Endometrium (tissue), 2 donors: ENCODE measurements around the gene G3BP1.
"Not testable (repeated sequence)": the region's sequence is repeated elsewhere in the genome, so short reads cannot be mapped to it uniquely, and the experiment has no call there.

Experiments used
- FAIRE-seq: peaks from 2 replicates; lab custom pipeline; 2012; peaks lifted over from hg19 to GRCh38; lab: Jason Lieb, UNC
- donor health status: control.
- donor health status: control.

Gene G3BP1

GRCh38 chr5:151757233-151758140 is 14.3 kb upstream of the G3BP1 start:
- FAIRE-seq: no peak

DNA sequence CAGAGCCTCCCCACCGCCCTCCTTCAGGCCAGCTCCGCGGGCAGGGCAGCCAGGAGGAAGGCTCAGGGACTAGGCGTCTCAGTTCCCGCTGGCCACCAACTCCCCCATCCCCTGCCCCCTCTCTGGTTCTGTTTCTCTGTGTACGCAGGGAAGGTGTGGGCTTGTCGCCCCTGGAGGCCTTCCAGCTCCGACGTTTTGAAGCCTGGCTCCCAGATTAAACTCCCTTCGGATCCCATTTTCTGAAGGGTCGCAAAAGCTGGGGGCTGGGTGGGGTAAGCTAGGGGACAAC is 13.7 kb upstream of the G3BP1 start:
- no peak for FAIRE-seq

- no peak for FAIRE-seq
These were observed 13.1 kb upstream of the G3BP1 start, which contains the start of gene ATOX1 for GRCh38 chr5:151758430-151759241. Gene ATOX1 (minus strand): TSS chr5:151758631. CDS start chr5:151758551, 80 bp downstream.

DNA sequence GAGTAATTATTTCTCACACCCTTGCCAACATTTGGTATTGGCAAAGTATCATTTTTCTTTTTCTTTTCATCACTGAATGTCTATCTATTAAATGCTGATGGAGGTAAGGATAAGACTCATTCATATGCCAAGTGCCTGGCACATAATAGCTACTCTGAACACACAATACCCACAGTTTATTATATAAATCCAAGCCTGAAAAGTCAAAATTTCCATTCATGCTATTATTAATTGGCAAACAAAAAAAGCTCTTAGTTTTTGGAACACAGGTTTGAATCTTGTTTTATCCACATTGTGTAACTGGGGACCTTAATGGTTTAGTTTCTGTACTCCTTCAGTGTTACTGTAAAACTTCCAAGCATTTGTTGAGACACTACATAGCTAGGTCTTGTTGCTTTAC is 7.0 kb upstream of the G3BP1 start:
- FAIRE-seq: no peak

- FAIRE-seq: no peak
These were observed 4.8 kb upstream of the G3BP1 start for GRCh38 chr5:151766975-151767374.

- no peak for FAIRE-seq
These were observed 1.1 kb upstream of the G3BP1 start for GRCh38 chr5:151770383-151771258.

- FAIRE-seq: no peak
These were observed 483 bp downstream of the G3BP1 start for GRCh38 chr5:151772029-151772845.

GRCh38 chr5:151772846-151773561 is 1.2 kb downstream of the G3BP1 start:
- no peak for FAIRE-seq

DNA sequence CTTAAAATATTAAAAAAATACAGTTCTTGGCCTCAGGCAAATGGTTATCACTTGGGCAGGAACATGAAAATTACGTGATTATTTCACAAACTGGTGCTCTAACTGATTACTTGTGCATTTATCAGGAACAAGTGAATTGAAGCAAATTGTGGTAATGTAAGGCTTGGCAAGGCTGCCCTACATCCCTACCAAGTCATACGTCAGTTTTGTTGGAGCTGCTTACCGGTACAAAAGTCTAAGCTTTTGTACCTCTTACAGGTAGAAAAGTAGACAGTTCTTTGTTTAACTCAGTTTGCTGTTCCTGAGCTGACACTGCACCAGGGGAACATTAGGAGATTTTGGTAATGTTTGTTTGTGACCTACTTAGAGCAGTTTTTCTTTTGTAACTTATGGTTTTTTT is 2.2 kb downstream of the G3BP1 start:
- FAIRE-seq: no peak

DNA sequence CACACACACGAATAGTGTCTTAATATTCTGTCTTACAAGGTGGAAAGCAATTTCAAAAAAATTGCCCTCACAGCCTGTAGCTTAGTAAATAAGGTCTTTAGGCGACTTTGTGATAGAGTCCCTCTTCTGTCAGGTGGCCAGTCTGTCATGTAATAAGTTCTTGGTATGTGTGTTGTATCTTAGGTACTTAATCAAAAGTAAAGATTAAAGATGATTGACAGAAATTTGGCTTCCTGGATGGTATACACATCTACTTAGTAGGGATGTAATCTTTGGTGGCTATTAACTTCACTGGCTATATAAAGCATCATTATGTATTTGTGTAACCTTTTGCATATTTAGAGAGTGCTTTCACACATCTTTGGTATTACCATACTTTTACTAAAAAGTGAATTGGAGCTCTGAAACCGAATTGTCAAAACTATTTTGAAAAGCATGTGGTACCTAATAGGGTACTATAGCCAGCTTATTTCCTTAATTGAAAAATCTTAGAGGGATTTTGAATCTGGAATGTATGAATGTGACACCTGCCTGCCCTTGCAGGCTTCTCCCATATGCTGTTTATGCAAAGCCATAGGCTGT is 3.4 kb downstream of the G3BP1 start:
- FAIRE-seq: no peak

DNA sequence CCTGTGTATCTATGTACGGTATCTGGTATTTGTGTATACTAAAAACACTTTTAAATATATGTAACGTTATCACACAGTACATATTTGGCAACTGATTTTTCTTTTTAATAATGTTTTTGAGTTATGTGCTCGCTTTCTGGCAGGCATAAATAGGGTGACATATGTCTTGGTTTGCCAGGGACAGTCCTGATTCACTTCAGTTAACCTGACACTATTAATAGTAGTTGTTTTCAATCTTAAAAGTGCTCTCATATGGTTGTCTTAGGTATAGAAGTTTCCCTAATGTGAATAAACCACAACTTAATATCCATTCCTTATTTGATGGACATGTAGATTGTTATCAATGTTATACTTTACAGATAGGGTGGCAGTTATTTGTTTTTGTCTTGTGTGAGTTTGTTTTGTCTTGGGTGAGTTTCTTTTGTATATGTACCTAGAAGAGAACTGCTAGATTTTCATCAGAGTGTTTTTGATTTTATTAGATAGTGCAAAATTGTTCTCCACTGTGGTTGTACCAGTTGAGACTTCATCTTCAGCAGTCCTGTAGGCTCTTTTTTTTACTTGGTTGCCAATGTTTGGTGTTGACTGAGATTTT is 7.9 kb downstream of the G3BP1 start:
- FAIRE-seq: no peak

DNA sequence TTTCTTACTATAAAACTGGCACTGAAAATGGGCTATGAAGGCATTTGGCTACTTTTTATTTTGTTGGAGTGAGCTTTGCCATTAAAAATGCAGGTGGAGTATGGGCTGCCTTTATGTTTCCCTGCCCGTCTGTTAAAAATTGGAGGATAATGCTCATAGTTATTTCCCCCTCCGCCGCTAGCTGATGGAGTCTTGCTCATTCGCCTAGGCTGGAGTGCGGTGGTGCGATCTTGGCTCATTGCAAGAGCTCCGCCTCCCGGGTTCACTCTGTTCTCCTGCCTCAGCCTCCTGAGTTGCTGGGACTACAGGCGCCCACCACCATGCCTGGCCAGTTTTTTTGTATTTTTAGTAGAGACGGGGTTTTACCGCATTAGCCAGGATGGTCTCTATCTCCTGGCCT is 8.6 kb downstream of the G3BP1 start:
- FAIRE-seq: no peak

- no peak for FAIRE-seq
These were observed 9.4 kb downstream of the G3BP1 start for GRCh38 chr5:151781201-151781600.

- FAIRE-seq: not testable (repeated sequence)
These were observed 11.9 kb downstream of the G3BP1 start for GRCh38 chr5:151783664-151784063.

DNA sequence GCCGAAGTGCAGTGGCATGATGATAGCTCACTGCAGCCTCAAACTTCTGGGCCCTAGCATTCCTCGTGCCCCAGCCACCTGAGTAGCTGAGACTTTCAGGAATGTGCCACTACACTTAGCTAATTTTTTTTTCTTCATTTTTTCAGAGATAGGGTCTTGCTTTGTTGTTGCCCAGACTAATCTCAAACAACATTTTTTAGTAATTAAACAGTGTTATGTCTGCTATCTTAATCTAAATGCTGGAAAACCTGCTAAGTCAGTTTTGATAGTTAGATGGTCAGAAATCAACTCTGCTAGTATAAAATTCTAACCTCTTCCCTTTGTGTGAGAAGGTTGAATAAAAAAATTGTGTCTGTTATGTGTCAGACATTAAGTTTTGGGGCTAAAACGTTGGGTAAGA is 12.4 kb downstream of the G3BP1 start:
- FAIRE-seq: no peak

DNA sequence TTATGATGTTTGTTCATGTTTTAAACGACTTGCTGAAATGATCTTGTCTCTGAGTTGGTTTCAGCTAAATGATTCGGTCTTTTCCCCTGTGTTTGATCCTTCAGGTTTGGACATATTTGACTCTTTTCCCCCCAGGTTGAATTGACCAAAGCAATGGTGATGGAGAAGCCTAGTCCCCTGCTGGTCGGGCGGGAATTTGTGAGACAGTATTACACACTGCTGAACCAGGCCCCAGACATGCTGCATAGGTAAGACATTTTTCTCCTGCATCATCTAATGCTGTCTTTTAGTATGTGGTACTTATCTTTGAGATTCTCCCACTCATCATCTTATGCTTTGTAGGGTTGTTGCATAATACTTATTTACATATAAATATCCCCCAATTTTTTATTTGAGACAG is 14.7 kb downstream of the G3BP1 start:
- no peak for FAIRE-seq

DNA sequence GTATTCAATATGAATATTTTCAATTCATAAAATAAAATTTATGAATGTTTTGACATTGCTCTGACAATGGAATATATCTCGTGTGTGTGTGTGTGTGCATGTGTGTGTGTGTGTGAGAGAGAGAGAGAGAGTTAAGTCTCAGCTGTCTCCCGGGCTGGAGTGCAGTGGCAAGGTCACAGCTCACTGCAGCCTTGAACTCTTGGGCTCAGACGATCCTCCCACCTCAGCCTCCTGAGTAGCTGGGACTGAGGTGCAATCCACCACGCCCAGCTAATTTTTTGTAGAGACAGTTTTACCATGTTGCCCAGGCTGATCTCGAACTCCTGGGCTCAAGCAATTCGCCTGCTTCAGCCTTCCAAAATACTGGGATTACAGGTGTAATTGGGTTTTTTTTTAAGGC is 16.1 kb downstream of the G3BP1 start:
- FAIRE-seq: no peak

- FAIRE-seq: no peak
These were observed 21.6 kb downstream of the G3BP1 start for GRCh38 chr5:151793358-151793757.

DNA sequence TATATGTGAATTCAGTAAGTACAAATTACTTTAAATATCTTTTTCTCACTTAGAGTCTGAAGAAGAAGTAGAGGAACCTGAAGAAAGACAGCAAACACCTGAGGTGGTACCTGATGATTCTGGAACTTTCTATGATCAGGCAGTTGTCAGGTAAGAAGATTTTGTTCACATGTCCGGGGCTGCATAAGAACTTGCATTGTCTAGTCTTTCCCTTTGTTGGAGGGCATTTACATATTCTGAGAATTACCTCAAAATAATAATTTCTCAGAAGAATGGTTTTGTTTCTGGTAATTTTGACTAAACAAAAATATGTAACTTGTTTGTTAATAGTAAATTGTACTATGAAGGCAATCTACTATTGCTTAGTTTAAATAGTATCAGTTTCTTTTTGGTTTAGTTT is 23.7 kb downstream of the G3BP1 start:
- FAIRE-seq: no peak

DNA sequence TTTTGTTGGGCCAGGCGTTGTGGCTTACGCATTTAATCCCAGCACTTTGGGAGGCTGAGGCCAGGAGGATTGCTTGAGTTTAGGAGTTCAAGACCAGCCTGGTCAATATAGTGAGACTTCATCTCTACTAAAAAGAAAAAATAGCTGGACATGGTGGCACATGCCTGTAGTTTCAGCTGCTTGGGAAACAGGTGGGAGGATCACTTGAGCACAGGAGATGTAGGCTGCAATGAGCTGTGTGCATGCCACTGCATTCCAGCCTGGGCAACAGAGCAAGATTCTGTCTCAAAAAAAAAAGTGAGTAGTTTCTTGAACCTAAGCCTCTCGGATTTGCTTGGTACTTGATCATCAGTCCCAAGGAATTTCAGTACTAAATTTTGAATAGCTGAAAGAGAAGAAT is 26.9 kb downstream of the G3BP1 start:
- FAIRE-seq: no peak
